Fibroblast of pulmonary artery (primary cell): Measurements from ENCODE around the gene RAF1.

Experiments
- DNase-seq: peaks from one replicate; pipeline ENCODE4 v3.0.0-alpha.2; 2010; ENCODE audit warnings: low read depth
- H3K4me3 ChIP-seq: replicated peaks from 2 replicates; pipeline ENCODE4 v1.5.1; 2011; ENCODE audit warnings: low read depth, mild to moderate bottlenecking, control low read depth, low read length, moderate library complexity
- TF ChIP-seq, protein P1 (sequence below): IDR thresholded peaks from 2 replicates; pipeline ENCODE4 v1.5.1; 2011; ENCODE audit warnings: mild to moderate bottlenecking, control low read depth, low read length, inconsistent platforms; ENCODE audit errors: missing control alignments

The RAF1 gene

DNA sequence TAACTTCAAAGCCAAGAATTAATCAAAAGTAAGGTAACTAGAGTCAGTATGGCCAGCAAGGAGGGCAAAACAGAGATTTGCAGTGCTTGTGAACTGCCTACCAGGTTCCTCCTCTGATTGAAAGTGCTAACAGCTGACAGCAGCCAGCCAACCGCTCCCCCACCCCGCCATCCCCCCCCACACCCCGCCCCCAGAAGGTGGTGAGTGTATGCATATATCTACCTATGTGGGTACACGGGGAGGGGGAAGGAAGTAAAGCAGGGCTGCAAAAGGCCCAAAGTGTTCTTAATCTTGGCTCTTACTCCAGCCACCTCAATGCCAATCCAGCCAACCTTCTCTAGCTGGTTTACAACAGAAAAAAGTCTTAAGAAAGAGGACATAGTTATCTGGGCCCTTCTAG, 50.7 kb downstream of the RAF1 start:
- TF ChIP-seq, protein P1, sequence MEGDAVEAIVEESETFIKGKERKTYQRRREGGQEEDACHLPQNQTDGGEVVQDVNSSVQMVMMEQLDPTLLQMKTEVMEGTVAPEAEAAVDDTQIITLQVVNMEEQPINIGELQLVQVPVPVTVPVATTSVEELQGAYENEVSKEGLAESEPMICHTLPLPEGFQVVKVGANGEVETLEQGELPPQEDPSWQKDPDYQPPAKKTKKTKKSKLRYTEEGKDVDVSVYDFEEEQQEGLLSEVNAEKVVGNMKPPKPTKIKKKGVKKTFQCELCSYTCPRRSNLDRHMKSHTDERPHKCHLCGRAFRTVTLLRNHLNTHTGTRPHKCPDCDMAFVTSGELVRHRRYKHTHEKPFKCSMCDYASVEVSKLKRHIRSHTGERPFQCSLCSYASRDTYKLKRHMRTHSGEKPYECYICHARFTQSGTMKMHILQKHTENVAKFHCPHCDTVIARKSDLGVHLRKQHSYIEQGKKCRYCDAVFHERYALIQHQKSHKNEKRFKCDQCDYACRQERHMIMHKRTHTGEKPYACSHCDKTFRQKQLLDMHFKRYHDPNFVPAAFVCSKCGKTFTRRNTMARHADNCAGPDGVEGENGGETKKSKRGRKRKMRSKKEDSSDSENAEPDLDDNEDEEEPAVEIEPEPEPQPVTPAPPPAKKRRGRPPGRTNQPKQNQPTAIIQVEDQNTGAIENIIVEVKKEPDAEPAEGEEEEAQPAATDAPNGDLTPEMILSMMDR: no peak
- no peak overlapping the region for H3K4me3 ChIP-seq
- no peak for DNase-seq

DNA sequence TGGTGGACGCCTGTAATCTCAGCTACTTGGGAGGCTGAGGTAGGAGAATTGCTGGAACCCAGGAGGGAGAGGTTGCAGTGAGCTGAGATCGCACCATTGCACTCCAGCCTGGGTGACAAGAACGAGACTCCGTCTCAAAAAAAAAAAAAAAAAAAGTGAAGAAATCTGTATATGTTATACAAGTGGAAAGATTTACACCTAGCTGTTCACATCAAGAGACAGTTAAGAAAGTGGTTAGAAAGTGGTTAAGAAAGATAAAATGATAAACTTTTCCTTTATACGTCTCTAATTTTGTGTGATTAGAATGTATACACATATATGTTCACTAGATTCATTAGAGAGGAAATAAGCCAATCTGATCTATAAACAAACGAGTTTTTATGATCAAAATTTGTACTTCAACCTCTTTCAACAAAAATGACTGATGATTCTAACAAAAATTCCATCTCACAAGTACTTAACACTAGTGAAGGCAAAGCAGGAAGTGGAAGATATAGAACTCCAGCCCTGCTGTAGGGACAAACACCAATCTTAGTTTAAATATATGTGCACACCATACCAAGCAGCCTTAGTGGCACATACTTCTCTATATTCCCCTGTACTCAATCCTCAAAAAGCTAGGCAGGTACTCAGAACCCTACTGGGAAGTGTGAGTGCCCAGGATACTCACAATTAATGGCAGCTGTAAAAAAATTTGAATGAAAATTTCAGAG, 51.2 kb downstream of the RAF1 start:
- no peak overlapping the region for H3K4me3 ChIP-seq
- no peak for DNase-seq
- TF ChIP-seq, protein P1: no peak

DNA sequence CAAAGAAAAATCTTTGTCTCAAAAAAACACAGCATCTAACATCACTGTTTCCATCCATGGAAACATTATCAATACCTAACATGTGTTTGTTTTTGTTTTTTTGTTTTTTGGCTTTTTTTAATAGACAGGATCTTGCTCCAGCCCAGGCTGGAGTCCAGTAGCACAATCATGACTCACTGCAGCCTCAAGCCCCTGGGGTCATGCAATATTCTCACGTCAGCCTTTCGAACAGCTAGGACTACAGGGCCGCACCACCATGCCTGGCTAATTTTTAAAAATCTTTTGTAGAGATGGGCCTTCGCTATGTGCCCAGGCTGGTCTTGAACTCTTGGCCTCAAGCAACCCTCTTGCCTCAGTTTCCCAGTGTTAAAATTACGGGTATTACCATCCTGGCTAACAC, 52.8 kb downstream of the RAF1 start:
- no peak for DNase-seq
- no peak overlapping the region for H3K4me3 ChIP-seq
- TF ChIP-seq, protein P1: no peak

DNA sequence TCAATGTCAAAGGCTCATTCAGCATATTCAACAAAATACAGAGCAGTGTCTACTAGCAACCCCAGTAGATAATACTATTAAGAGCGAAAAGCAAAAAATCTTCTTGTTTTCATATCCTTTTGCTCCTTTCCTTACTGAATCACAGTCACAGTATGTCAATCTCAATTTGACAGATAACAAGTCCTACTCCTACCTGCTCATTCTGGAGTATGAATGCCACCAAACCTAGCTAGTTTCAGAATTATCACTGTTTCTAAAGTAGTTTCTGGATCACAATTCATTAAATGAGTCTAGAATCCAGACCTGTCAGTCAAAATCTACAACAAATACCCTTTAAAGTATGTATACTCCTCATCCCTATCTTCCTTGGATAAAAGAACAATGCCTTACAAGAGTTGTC, 55.5 kb downstream of the RAF1 start:
- no peak overlapping the region for H3K4me3 ChIP-seq
- TF ChIP-seq, protein P1: no peak
- DNase-seq: no peak

DNA sequence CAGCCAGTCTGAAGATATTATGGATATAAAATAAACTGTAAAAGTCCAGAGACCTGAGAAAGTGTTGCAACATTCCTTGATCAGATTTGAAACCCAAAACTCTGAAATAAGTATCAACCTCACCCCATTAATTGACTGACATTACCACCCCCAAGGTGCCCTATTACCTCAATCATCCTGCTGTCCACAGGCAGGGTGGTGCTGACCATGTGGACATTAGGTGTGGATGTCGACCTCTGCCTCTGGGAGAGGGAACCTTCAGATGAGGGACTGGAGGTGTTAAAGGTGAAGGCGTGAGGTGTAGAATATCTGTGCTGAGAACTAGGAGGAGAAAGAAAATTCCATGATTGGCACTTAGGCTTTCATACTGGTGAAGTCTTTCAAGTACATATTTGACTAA, 59.9 kb downstream of the RAF1 start:
- DNase-seq: no peak
- no peak overlapping the region for H3K4me3 ChIP-seq
- TF ChIP-seq, protein P1: no peak

DNA sequence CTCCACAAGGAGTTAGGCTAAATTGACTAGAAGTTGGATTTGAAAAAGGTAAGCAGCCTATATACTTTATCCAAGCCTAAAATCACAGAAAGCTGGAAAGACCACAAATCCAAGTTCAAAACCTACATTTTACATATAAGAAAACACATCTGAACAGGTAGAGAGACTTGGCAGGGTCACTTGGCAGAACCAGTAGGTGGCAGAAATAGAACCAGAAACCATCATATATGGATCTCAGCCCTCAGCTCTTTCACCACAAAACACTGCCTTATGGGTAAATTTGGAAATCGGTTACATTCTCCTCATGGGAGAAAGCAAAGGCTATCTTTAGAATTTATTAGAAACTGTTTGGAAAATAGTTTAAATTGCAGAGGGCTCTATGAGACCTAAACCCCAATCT, 62.8 kb downstream of the RAF1 start:
- TF ChIP-seq, protein P1: peak; percentile 11
- no peak overlapping the region for H3K4me3 ChIP-seq
- peak; percentile 21 for DNase-seq

DNA sequence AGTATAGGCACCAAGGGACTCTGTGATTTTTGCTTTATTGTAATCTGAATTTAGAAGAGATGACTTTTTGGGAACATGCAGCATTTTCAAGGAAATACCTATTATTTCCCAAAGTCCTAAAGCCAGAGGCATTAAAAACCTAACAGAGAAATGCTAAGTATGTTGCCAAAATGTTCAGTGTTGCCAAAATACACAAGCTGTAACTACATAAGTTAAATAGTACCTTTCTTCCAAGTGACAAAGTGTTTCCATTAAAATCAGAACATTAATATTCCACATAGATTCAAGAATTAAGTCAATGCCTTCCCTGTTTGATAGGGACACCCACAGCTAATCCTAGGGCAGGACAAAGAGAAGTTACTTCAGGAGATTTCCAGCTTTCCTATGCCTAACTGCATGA, 65.0 kb downstream of the RAF1 start:
- no peak for DNase-seq

More for the DNA sequence above, 65.0 kb downstream of the RAF1 start:
- TF ChIP-seq, protein P1: no peak
- no peak overlapping the region for H3K4me3 ChIP-seq
